Muscle layer of duodenum (tissue), 2 donors: ENCODE data around the gene C1QL2.

Source experiments
- H3K27ac ChIP-seq: one replicate; pipeline ENCODE4 v1.7.0; 2013; ENCODE audit warnings: mild to moderate bottlenecking, low read length
- H3K27me3 ChIP-seq: one replicate; pipeline ENCODE4 v1.7.0; 2013; ENCODE audit warnings: low read depth, mild to moderate bottlenecking, control low read depth, low read length
- H3K36me3 ChIP-seq, 2 donors: one replicate each; pipeline ENCODE4 v1.7.0; 2013; ENCODE audit warnings: low read length in 2 of 2, control low read depth in 1 of 2, mild to moderate bottlenecking in 1 of 2; ENCODE audit not compliant: insufficient read depth in 2 of 2, control insufficient read depth in 1 of 2
- H3K4me1 ChIP-seq, 2 donors: one replicate each; pipeline ENCODE4 v1.7.0; 2013; ENCODE audit warnings: low read length in 2 of 2, mild to moderate bottlenecking in 2 of 2, control low read depth in 1 of 2, moderate library complexity in 1 of 2; ENCODE audit not compliant: insufficient read depth in 2 of 2, control insufficient read depth in 1 of 2
- H3K4me3 ChIP-seq, 2 donors: one replicate each; pipeline ENCODE4 v1.7.0; 2013; ENCODE audit warnings: low read length in 2 of 2, low read depth in 1 of 2, mild to moderate bottlenecking in 1 of 2
- H3K9me3 ChIP-seq, 2 donors: one replicate each; pipeline ENCODE4 v1.7.0; 2013; ENCODE audit warnings: low read length in 2 of 2, control low read depth in 1 of 2, mild to moderate bottlenecking in 1 of 2; ENCODE audit not compliant: control insufficient read depth in 1 of 2
- donor health status: healthy.

The C1QL2 gene

DNA sequence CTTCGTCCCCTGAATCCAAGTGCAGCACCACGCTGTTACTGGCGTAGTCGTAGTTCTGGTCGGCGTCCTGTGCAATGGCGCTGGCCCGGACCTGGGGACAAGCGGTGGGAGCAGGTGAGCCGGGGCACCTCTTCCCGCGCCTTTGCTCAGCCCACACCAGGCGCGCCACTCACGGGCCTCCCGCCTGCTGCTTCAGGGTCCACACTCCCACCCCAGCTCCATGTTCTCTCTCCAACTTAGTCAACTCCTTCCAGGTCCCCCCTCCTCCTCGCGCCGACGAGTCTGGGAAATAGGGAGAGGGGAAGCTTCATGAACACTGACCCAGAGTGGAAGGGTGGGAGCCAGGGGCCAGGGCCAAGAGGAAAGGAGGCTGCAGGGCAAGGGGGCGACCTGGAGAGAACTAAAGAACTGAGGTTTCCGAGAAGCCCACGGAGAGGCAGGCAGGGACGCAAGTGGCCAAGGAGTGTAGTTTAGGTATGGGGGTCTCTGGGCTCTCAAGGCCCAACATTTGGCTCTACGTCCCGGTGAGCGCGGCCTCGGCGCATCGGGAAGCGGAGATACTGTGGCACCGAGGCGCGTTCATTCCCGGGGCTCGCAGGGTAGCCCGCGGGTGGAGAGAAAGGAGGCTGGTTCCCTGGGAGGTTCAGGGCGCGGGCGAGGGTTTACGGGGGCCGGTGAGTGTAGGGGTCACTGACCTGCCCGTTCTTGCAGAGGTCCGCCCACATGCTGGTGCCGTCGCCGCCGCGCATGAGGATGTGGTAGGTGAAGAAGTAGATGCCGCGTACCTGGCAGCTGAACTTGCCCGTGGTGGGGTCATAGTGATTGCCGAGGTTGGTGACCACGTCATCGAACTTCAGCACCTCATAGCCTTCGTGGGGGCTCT lies 1.4 kb downstream of the C1QL2 start:
- H3K27me3 ChIP-seq = peaks cover 22% of the 10 kb centered on the region
- H3K9me3 ChIP-seq = no peaks in the 10 kb centered on the region
- no peaks in the 10 kb centered on the region for H3K36me3 ChIP-seq
- H3K4me1 ChIP-seq = peaks cover 0 to 20% of the 10 kb centered on the region in 2 donors
- H3K4me3 ChIP-seq = no peak overlapping the region
- H3K27ac ChIP-seq = no peak overlapping the region

DNA sequence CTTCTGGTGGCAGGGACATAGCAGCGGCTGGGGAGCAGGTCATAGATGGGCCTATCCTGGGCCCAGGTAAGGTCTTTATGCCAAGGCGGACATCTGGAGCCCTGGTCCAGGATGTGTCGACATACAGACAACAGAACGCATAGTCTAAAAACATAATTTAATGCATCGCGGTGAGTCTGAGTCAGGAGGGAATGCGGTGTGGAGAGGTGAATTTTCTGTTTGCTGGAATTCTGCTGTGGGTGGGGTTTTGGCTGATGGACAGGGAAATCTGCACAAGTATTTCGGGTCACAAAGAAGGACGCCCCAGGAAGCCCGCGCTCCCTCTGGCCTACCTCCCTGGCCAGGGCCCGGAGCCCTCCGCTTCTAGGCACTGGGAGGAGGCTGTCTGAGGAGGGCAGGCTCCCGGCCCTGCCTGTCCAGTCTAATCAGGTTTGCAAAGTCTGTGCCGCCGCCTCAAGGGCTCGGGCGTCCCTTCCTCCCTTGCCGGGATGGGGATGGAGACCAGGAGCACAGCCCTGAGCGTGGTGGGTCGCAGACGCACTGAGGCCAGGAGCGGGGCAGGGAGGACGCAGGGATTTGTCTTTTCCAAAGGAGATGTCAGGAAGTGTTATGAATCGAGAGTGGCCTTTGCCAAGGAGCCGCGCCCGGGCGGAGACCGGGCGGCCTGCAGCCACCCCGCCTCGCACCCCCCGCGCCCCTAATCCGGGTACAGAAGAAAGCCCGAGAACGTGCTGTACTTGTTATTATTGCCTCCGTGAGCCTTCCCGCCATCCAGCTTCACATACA lies 2.3 kb downstream of the C1QL2 start:
- no peaks in the 10 kb centered on the region for H3K9me3 ChIP-seq
- H3K27ac ChIP-seq = no peak overlapping the region
- H3K36me3 ChIP-seq = no peaks in the 10 kb centered on the region
- H3K27me3 ChIP-seq = peaks cover 27% of the 10 kb centered on the region
- H3K4me3 ChIP-seq = no peak overlapping the region
- H3K4me1 ChIP-seq = peaks cover 0 to 20% of the 10 kb centered on the region in 2 donors

DNA sequence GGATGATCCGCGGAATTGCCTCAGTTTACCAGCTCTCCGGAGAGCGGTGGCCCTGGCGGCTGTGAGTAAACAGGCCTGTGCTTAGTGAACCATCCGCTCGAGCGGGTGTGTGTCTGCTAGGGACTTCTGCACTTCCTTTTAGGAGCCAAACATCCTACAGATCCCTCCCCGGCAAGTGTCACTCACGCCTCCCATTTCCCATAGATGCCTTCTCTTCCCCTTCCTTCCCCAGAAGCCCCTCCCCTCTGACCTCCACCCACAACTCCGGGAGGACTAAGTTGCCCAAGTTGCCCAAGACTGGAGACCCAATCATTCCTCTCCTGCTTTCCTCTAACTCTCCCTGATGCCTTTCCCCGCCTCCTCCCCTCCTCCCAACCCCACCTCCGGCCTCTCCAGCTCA lies 2.9 kb downstream of the C1QL2 start:
- H3K4me1 ChIP-seq = peaks cover 0 to 20% of the 10 kb centered on the region in 2 donors
- H3K9me3 ChIP-seq = no peaks in the 10 kb centered on the region
- no peak overlapping the region for H3K27ac ChIP-seq
- H3K27me3 ChIP-seq = peaks cover 27% of the 10 kb centered on the region
- H3K36me3 ChIP-seq = no peaks in the 10 kb centered on the region
- H3K4me3 ChIP-seq = no peak overlapping the region

DNA sequence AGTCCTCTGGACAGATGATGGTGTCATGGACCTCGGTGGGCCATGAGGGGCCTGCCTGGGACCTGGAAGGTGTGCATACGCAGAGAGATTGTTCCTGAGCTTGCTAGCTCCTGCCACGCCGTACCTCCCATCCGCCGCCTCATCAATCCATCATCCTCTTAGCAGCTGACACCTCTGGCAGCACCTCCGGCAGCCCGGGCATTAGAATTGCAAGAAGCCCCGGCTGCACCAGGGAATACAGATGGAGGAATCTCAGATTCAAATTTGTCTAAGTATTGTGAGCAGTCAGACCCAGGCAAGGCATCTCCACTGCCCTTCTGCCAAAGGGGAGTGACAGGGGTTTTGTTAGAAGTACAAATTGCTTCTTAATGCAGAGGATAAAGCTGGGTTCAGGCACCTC lies 4.5 kb downstream of the C1QL2 start:
- Histone ChIP-seq H3K27ac (no peak overlapping the region), H3K36me3 (no peaks in the 10 kb centered on the region), H3K9me3 (no peaks in the 10 kb centered on the region), H3K4me3 (no peak overlapping the region), H3K4me1 (peaks cover 0 to 20% of the 10 kb centered on the region in 2 donors), H3K27me3 (peaks cover 27% of the 10 kb centered on the region)

DNA sequence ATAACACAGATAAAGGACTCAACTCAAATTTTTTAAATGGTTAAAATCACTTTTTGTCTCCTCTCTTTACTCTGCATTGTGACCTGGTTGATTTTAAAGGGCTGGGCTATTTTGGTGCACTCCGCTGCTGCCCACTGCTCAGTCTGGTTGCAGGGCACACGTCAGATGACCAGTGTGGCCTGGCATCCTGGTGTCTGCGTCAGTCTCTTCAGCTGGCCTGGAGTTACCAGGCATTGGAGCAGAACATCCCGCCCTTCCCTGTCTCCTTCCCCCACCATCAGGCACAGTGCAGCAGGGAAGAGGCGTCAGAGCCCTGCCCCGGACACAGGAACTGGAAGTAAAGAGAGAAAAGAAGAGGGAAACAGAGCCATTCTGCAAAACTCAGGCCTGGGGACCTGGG lies 8.9 kb downstream of the C1QL2 start:
- no peaks in the 10 kb centered on the region for H3K36me3 ChIP-seq
- H3K27ac ChIP-seq = no peak overlapping the region
- H3K9me3 ChIP-seq = no peaks in the 10 kb centered on the region
- H3K27me3 ChIP-seq = peaks cover 5% of the 10 kb centered on the region
- H3K4me1 ChIP-seq = no peaks in the 10 kb centered on the region
- H3K4me3 ChIP-seq = no peak overlapping the region

DNA sequence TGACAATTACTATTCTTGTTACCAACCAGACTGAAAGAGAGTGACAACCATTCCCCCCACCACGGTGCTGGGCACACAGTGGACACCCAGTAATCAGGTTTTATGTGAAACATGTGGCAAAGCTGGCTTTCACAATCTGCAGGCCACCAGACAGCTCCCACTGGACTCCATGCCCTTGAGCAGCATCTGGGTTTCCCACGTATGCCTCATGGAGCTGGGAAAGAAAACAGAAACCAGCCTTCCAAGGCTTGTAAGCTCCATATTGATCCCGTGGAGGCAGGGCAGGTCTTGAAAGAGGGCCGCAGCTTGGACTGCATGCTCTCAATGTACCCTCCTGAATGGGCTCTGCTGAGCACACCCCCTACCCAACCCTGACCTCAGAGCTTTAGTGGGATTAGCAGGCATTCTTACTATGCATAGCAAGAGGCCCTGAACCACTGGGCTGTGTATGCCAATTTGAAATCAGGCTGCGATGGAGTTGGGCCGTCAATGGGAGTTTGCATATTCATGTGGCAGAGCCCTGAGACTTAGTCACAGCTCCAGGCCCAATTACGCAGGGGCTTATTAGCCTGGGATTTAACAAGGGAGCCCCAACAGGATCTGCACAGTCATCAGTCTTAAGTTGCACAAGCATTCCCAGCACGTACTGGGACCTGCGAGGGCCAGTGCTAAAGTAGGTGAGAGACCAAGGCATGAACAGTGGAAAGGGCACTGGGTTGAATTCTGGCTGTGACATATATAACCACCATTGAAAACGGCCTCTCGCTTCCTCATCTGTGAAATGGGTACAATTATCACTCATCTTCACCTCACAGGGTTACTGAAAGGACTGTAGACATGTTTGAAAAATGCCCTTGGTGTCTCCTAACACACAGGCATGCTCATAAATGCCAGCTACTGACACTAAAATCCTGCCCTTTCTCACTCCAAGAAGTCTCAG lies 10.5 kb downstream of the C1QL2 start:
- Histone ChIP-seq H3K36me3 (no peaks in the 10 kb centered on the region), H3K4me1 (no peaks in the 10 kb centered on the region), H3K4me3 (no peak overlapping the region), H3K9me3 (no peaks in the 10 kb centered on the region), H3K27me3 (peaks cover 5% of the 10 kb centered on the region), H3K27ac (no peak overlapping the region)

DNA sequence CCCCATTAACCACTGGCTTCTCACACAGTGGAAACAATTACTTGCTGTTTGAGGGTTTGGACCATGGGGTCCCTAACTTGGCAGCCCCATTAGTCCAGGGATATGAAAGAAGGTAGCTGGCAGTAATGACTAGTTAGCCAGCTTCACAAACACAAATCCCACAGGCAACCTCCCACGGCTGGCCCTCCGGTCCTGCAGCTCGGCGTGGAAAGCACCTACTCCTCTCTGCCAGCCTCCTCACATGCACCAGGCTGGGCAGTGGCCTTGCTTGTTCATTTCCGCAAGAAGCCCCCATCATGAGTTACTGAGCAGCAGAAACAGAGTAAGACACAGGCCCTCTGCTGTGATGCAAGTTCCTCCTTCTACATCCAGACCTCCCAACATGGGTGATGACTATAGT lies 13.7 kb downstream of the C1QL2 start:
- no peaks in the 10 kb centered on the region for H3K9me3 ChIP-seq
- no peak overlapping the region for H3K27ac ChIP-seq
- H3K4me1 ChIP-seq = no peaks in the 10 kb centered on the region
- no peak overlapping the region for H3K4me3 ChIP-seq
- no peaks in the 10 kb centered on the region for H3K36me3 ChIP-seq
- no peaks in the 10 kb centered on the region for H3K27me3 ChIP-seq

DNA sequence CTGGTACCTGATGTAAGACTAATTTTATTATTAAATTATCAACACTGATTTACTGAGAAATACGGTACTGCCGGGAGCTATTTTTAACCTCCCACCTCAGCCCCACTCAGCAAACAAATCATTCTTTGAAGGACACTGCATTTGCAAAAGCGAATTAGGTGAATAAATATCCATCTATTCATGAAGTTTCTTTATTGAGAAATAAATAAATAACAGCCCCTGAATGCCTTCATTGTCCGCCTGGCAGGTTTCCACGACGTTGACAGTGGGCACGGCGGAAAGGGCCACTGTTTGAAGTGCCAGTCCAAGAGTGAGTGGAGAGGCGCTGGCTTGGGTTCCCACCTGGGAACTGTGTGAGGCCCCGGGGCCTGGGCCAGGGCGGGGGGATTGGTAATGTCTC lies 15.7 kb downstream of the C1QL2 start:
- no peaks in the 10 kb centered on the region for H3K36me3 ChIP-seq
- no peak overlapping the region for H3K4me3 ChIP-seq

DNA sequence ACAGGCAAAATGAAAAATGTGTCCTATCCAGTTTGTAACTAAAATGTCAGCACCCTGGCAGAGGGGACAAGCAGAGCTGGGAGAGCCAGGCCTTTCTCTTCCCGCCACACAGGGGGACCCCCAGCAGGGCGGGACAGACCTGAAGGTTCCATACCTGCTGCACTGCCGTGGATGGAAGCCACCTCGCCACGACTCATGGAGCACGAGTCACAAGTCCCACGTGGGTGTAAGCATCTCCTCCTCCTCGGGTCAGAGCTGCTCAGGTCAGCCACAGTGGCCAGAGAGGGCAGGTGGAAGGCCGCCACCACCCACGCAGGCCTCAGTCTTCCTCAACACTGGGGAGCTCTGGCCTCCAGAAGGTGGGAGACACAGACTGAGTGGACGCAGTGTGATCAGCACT lies 21.0 kb downstream of the C1QL2 start:
- Histone ChIP-seq H3K36me3 (no peaks in the 10 kb centered on the region), H3K9me3 (peaks cover 0 to 4% of the 10 kb centered on the region in 2 donors), H3K4me3 (no peak overlapping the region), H3K4me1 (no peaks in the 10 kb centered on the region), H3K27me3 (no peaks in the 10 kb centered on the region), H3K27ac (no peak overlapping the region)

More for the DNA sequence above, 15.7 kb downstream of the C1QL2 start:
- Histone ChIP-seq H3K9me3 (no peaks in the 10 kb centered on the region), H3K27me3 (no peaks in the 10 kb centered on the region), H3K27ac (no peak overlapping the region), H3K4me1 (no peaks in the 10 kb centered on the region)

DNA sequence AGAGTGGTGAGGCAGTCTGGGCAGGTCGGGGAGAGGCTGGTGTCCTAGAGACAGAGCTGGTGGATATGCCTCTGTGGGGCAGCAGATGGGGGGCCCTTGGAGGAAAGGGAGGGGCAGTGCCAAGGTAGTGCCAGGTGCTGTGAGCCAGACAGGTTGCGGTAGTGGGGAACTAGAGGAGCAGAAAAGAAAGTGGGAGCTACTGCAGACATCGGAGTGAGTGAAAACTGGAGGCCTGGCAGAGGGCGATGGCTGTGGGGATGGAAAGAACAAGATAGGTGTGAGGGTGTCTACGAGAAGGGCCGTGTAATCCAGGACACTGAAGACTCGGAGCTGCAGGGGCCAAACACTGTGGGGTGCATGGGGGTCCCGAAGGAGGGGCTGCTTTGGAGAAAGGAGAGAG lies 21.7 kb downstream of the C1QL2 start:
- Histone ChIP-seq H3K36me3 (no peaks in the 10 kb centered on the region), H3K27ac (no peak overlapping the region), H3K9me3 (peaks cover 0 to 4% of the 10 kb centered on the region in 2 donors), H3K4me1 (no peaks in the 10 kb centered on the region), H3K4me3 (no peak overlapping the region), H3K27me3 (no peaks in the 10 kb centered on the region)

DNA sequence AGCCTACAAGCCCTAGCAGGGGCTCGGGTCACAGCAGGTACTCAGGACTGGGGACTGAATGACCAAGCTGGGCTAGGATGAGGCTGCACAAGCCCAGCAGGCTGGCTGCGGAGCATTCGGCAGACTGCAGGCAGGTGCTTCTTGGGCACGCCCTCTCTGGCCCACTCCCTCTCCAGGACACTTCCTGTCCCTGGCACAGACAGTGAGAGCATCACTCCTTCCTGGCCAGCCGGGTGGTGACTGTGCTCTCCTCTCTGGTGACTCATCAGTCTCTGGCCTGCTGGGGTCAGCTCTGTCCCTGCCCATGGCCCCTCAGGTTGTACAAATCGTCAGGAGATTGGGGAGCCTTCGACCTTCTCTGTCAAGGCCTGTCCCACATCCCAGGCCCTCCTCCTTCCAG lies 22.5 kb downstream of the C1QL2 start:
- H3K27me3 ChIP-seq = no peaks in the 10 kb centered on the region

More for the DNA sequence above, 22.5 kb downstream of the C1QL2 start:
- no peaks in the 10 kb centered on the region for H3K36me3 ChIP-seq
- no peak overlapping the region for H3K27ac ChIP-seq
- H3K9me3 ChIP-seq = peaks cover 0 to 4% of the 10 kb centered on the region in 2 donors
- H3K4me3 ChIP-seq = no peak overlapping the region
- H3K4me1 ChIP-seq = no peaks in the 10 kb centered on the region
